BJ (cell line): ENCODE data around the gene POU2AF3. TPM values are rescaled to one million over a fixed set of nuclear protein-coding genes. Genes with fewer than 3 reads are reported as not detected.
"Not testable (repeated sequence)": the region's sequence is repeated elsewhere in the genome, so short reads cannot be mapped to it uniquely, and the experiment has no call there.

Experiments used
- CTCF ChIA-PET: fragments of 350-600 bp; formaldehyde crosslinking; extraction: SDS; loops from one replicate; lab custom pipeline; 2021; ENCODE audit warnings: antibody characterized with exemption, inconsistent platforms; lab: Yijun Ruan, JAX
- POLR2A ChIA-PET: fragments of 300-600 bp; sonication (Branson Sonifier 250); formaldehyde crosslinking; extraction: SDS; loops from one replicate; lab custom pipeline; 2021; ENCODE audit warnings: antibody characterized with exemption; lab: Charles Lee
- DNase-seq: peaks from one replicate; pipeline ENCODE4 v3.0.0-alpha.2; 2011; ENCODE audit warnings: low read depth
- H3K27me3 ChIP-seq: 2 replicates; pipeline ENCODE4 v1.6.0; 2011; ENCODE audit warnings: low read length; ENCODE audit not compliant: control insufficient read depth, insufficient read depth
- H3K36me3 ChIP-seq: 2 replicates; pipeline ENCODE4 v1.5.1; 2011; ENCODE audit warnings: low read length; ENCODE audit not compliant: control insufficient read depth, insufficient read depth
- H3K4me3 ChIP-seq: 2 replicates; pipeline ENCODE4 v1.5.1; 2011; ENCODE audit warnings: low read depth, mild to moderate bottlenecking, control low read depth, low read length
- polyA plus RNA-seq: library from polyadenylated mRNA; depleted of rRNA; stranded (reverse); fragments of >200 nt; gene quantifications from 2 replicates; pipeline ENCODE4 v1.2.3, GENCODE V29; 2011
- TF ChIP-seq, protein P1 (sequence below): IDR thresholded peaks from 2 replicates; pipeline ENCODE4 v1.5.1; 2011; ENCODE audit warnings: low read depth, mild to moderate bottlenecking, control low read depth, inconsistent platforms, low read length, moderate library complexity; ENCODE audit not compliant: insufficient read depth

The POU2AF3 gene
- polyA plus RNA-seq, 1 experiment: not detected

GRCh38 chr11:111259896-111260295 is 38.5 kb upstream of the POU2AF3 start:
- TF ChIP-seq, protein P1, sequence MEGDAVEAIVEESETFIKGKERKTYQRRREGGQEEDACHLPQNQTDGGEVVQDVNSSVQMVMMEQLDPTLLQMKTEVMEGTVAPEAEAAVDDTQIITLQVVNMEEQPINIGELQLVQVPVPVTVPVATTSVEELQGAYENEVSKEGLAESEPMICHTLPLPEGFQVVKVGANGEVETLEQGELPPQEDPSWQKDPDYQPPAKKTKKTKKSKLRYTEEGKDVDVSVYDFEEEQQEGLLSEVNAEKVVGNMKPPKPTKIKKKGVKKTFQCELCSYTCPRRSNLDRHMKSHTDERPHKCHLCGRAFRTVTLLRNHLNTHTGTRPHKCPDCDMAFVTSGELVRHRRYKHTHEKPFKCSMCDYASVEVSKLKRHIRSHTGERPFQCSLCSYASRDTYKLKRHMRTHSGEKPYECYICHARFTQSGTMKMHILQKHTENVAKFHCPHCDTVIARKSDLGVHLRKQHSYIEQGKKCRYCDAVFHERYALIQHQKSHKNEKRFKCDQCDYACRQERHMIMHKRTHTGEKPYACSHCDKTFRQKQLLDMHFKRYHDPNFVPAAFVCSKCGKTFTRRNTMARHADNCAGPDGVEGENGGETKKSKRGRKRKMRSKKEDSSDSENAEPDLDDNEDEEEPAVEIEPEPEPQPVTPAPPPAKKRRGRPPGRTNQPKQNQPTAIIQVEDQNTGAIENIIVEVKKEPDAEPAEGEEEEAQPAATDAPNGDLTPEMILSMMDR: no peak
- ChIA-PET POLR2A (no interaction called here), CTCF (no interaction called here)
- no peak for DNase-seq
- Histone ChIP-seq H3K4me3 (no peak overlapping the region), H3K36me3 (no peaks in the 10 kb centered on the region), H3K27me3 (no peaks in the 10 kb centered on the region; the same call in 1 of the 2 replicates)

DNA sequence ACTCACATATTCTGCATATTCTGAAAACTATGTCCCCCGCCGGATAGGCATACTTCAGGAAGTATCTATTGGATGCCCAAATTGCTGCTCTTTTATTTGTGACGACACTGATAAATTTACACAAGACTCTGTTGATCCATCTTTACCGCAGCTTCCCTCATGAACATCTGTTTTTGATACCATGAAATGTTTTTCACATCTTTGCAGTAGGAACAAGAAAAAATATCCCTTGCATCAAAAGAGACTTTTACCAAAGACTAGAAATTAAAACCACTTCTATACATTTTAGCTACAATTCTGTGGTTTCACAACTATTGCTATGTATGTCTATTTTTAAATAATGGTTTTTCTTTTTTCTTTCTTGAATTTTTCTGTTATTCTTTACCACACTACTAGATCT is 37.5 kb upstream of the POU2AF3 start:
- no peak for DNase-seq
- CTCF ChIA-PET: no interaction called here

DNA sequence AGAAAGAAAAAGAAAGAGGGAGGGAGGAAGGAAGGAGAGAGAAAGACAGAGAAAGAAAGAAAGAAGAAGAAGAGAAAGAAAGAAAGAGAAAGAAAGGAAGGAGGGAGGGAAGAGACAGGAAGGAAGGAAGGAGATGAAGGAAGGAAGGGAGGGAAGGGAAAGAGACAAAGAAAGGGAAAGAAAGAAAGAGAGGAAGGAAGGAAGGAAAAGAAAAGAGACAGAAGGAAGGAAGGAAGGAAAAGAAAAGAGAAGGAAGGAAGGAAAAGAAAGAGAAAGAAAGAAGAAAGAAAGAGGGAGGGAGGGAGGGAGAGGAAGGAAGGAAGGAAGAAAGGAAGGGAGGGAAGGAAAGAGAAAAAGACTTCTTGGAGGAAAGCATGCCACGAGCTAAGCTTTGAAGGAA is 33.7 kb upstream of the POU2AF3 start:
- ChIA-PET CTCF (no interaction called here), POLR2A (no interaction called here)
- TF ChIP-seq, protein P1: no peak
- Histone ChIP-seq H3K36me3 (no peaks in the 10 kb centered on the region), H3K4me3 (no peak overlapping the region), H3K27me3 (no peaks in the 10 kb centered on the region; the same call in 1 of the 2 replicates)
- no peak for DNase-seq

More for the DNA sequence above, 37.5 kb upstream of the POU2AF3 start:
- TF ChIP-seq, protein P1: no peak
- no peaks in the 10 kb centered on the region for H3K36me3 ChIP-seq
- no peak overlapping the region for H3K4me3 ChIP-seq
- POLR2A ChIA-PET: no interaction called here
- H3K27me3 ChIP-seq: no peaks in the 10 kb centered on the region; the same call in 1 of the 2 replicates

- Histone ChIP-seq H3K27me3 (no peaks in the 10 kb centered on the region; the same call in 1 of the 2 replicates), H3K4me3 (no peak overlapping the region), H3K36me3 (no peaks in the 10 kb centered on the region)
- TF ChIP-seq, protein P1: no peak
- ChIA-PET CTCF (interaction anchor here (1.2 to 1.5 kb wide), 2 partner anchors 17 to 180 kb away, joined by 3 to 5 read pairs; no protein-coding TSS in a partner anchor), POLR2A (no interaction called here)
- no peak for DNase-seq
Measured at GRCh38 chr11:111265421-111265820, 32.9 kb upstream of the POU2AF3 start.

- DNase-seq, H3K27me3 ChIP-seq, H3K36me3 ChIP-seq, CTCF ChIA-PET, POLR2A ChIA-PET, H3K4me3 ChIP-seq: not testable (repeated sequence)
Measured at GRCh38 chr11:111268303-111268702, 30.0 kb upstream of the POU2AF3 start.

DNA sequence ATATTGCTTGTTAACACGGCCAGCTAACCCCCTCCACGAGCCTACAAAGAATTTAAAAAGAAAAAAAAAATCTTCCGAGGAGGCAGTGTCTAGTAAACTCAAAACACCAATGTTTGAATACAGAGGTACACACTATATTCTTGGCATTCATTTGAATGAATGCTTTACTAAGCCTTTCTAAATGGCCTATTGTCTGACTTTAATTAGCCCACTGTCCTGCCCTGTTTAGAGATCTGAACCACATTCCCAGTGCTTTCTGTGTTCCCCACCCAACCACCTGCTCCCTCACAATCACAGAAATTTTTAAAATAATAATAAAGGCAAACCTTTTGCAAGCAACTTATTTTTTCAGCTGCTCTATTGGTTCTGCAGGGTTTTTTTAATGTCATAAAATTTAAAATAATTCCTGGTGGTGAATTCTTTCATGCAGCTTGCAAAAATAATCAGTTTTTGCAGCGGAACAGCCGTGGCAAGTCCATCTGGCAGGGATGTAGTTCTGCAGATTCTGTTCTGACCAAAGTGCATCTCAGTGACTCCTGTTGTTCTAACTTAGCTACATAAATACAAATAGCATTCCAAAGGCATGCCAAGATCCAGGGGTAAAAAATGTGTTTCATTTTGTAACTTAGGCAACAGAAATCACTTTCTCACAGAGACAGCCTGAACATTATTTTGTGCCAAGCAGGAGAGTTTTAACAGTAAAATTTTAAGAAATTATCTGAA is 29.0 kb upstream of the POU2AF3 start:
- no peak overlapping the region for H3K4me3 ChIP-seq
- TF ChIP-seq, protein P1: no peak
- H3K36me3 ChIP-seq: no peaks in the 10 kb centered on the region
- peak; percentile 21 for DNase-seq
- 0 out of 2 replicates have a peak, but pooled peaks cover 3% of the 10 kb centered on the region for H3K27me3 ChIP-seq
- CTCF ChIA-PET: interaction anchor here (1.0 to 1.3 kb wide), 2 partner anchors 15 to 177 kb away, joined by 3 to 4 read pairs; no protein-coding TSS in a partner anchor
- POLR2A ChIA-PET: no interaction called here
